Activated T-cell treated with anti-CD3 and anti-CD28 coated beads for 48 hours (primary cell): ENCODE data around the gene NDRG3.
A peak's percentile ranks its signal among the peaks of the same experiment; 100 is the strongest.

Source experiments
- DNase-seq: peaks from one replicate; pipeline ENCODE4 v3.0.0-alpha.2; 2020; ENCODE audit warnings: low read depth

Gene NDRG3

DNA sequence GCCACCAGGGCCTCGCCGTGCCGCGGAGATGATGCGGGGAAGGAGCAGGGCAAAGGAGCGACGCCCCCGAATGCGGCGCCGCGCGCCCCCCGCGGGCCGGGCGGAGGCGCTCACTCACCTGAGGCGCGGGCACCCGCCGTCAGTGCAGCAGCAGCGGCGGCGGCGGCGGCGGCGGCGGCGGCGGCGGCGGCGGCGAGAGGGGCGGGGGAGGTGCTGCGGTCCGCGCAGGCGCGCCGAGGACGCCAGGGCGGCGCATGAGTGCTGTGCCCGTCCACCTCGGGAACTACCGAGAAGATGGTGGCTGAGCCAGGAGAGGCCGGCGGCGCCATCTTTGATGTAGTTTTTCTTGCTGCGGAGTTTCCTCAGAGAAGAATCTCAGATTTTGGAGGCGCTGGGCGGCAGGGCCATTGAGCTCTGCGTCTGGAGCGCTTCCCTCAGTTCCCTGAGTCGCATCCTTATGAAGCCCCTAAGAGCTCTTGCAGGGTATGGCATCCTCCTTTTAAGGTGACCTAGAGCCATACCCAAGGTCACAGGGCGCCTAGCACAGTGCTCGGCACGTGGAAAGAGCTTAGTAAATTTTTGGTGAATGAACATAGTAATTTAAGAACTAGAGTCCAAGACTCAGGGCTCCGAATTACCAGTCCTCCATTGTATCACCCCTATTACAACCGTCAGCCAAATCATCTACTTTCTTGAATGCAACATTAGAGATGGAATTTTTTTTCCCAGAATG lies at the start of gene NDRG3:
TSS of gene NDRG3 (minus strand) at position 164 of the 733 bp plus-strand sequence. CDS start 24,355 bp downstream, outside the sequence.
- peak; percentile 87 for DNase-seq

DNA sequence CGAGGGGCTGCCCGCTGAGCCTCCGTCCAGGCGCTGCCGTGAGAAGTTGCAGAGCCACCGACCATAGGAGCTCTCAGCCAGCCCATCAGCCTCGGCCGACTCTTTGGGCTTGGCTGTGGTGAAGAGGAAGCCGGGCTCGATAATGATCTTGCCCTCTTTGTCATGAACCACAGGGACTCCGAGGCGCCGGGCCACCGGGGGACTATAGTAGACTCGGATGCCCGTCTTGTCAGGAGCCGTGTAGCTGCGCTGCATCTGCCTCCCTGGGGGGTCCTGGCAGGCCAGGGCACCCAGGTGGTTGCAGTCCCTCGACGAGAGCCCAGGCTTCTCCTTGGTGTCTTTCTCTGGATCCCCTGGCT lies 48.2 kb upstream of the NDRG3 start:
- no peak for DNase-seq

GRCh38 chr20:36793294-36794115 lies 47.6 kb upstream of the NDRG3 start:
- DNase-seq = no peak

DNA sequence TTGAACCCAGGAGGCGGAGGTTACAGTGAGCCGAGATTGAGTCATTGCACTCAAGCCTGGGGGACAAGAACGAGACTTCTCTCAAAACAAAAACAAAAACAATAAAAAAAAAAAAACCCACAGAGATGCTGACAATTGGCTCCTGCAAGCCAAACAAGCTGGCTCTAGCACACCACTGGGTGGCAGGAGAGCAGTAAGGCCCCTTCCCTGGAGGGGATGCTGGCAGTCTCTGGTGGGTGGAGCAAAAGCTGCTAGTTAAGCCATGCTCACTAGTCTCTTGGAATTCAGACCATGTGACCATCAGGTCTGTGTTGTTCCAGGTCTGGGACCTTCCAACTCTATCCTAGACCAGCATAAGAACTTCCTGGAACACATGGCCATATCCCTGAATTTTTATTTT lies 46.5 kb upstream of the NDRG3 start:
- no peak for DNase-seq

DNA sequence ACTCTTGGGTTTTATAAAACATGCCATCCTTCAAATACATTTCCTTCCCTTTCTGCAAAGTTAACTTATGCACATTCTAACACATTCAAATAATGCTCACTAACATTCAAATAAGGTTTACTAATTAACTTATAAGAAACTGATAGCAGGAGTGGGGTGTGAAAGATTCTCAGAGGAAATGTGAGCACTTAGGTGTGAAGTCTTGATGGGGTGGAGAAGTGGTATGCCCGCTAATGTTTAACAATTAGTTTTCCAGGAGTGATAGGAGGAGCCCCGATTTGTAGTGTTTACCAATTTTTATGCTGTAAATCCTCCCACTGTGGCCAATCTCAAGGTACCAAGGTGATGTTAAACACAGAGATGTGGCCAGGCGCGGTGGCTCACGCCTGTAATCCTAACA lies 46.0 kb upstream of the NDRG3 start:
- no peak for DNase-seq

GRCh38 chr20:36786663-36787062 lies 40.8 kb upstream of the NDRG3 start:
- DNase-seq = no peak

GRCh38 chr20:36786246-36786645 lies 40.4 kb upstream of the NDRG3 start:
- no peak for DNase-seq

DNA sequence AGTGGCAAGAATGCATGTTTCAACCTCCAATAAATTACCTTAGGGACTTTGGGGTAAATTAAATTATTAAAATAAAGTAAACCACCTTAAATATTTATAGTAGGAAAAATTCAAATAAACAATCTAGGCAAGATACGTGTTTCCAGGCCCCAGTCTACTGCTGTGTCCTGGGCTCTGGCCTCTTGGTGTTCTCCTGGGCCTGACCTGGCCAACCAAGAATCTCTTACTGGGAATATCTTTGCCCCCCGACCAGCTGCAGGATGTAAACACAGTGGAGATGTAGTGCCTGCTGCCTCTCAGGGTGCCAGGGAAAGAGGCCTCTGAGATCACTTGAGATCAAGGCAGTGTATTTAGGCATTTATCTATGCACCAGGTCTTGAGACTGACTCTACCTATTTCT lies 39.4 kb upstream of the NDRG3 start:
- DNase-seq = no peak

GRCh38 chr20:36784900-36785299 lies 39.0 kb upstream of the NDRG3 start:
- DNase-seq = no peak

DNA sequence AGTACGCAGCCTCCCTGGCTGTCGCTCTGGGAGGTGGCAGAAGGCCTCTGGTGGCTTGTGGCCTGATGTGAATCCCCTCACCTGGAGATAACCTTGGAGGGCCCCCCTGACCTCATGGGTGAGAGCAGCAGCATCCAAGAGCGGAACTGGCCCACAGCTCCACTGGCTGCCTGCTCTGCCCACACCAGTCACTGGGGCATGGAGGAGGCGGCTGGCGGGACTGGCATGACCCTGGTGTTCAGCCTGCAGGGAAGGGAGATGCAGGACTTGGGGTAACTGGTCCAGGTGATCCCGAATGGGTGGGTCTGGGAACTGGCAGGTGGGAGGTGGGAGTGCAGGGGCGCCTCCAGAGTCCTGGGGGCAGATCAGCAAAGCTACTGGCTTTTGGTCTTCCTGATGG lies 38.2 kb upstream of the NDRG3 start:
- no peak for DNase-seq

DNA sequence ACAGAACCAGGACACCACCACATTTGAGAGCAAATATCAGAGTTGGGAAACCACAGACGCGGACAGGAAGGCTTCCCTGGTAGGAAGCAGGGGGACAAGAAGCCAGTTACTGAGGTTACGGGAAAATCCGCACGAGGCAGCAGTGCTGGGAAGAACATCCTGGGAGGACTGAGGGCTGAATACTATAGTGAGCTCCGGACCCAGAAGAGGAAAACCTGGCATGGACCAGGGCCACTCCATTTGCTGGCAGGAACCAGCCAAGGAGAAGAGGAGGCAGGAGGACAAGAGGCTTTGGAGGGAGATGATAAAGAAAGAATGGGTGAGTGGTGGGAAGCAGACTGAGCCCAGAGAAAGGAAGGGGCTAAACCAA lies 33.8 kb upstream of the NDRG3 start:
- DNase-seq = no peak

DNA sequence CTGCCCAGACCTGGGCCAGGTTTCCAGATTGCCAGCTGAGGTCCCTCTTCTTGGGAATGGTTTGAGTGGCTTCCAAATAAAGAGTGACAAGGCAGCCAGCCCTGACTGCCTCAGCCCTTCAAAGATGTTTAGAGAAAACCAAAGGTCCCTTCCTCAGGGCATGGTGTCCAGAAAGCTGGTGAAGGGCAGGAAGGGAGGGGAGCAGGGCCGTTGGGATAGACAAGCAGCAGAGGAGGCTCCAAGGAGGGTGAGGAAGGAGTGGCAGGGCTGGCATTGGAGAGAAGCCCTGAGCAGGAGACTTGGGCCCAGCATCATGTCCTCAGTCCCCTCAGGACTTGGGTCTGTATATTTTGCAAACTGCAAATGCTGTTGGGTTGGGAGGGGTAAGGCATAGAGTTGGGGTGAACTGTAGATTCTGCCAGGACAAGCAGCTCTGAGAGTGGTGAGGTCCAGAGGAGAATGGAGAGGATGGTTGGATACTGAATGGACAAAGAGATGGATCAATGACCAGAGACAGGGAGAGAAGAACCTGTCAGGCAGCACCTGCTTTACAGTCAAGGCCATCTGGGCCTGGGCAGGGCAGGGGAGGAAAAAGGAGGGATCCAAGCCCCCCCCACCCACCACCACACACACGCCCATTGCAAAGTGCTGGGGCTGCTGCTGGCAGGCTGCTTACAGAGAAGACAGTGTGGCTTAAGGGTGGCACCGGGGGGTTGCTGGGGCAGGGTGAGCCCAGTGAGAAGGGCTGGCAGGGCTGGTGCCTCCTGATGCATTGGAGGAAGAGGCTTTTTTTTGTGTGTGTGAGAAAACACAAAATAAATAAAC lies 33.2 kb upstream of the NDRG3 start:
- no peak for DNase-seq

DNA sequence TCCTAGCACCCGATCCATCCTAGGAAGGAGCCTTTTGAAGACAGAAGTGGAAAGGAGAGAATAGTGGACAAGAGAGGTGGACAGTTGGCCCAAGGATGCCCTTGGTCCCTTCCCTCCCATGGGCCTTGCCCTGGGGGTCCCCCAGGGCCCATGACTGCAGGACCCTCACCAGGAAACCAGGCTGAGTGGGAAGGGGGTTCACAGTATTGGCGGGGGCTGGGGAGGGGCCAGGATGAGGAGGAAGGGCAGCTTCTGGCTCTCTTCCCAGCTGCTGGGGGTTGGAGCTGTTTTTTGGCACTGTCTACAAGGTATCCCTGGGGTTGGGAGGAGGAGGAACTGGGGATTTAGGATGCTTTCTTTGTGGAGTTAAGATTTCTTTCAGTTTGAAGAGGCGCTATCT lies 31.7 kb upstream of the NDRG3 start:
- no peak for DNase-seq

DNA sequence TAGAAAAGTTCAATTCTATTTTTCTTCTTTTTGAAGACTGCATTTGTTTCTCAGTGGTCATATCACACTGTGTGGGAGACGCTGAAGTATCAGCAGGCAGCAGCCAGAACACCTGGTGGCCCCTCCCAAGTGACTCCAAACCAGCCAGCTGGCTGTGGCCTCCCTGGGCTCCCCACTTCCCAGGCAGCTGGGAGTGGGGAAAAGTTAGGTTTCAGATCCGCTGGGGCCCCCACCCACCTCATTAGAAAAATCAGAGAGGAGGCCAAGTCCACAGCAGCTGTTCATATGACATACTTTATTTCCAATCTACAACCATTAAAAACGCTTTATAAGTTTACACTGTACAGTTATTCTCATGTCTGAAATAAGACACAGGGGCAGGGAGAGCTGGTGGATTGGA lies 31.3 kb upstream of the NDRG3 start:
- no peak for DNase-seq

- no peak for DNase-seq
Observed at GRCh38 chr20:36775826-36776225, 29.9 kb upstream of the NDRG3 start.

GRCh38 chr20:36775196-36775595 lies 29.3 kb upstream of the NDRG3 start:
- DNase-seq = no peak

- peak; percentile 98 for DNase-seq
Observed at GRCh38 chr20:36773597-36774390, 27.9 kb upstream of the NDRG3 start, which contains the start of gene DSN1. TSS of gene DSN1 (minus strand) at chr20:36773763. CDS start at chr20:36771458, 2,305 bp downstream.

DNA sequence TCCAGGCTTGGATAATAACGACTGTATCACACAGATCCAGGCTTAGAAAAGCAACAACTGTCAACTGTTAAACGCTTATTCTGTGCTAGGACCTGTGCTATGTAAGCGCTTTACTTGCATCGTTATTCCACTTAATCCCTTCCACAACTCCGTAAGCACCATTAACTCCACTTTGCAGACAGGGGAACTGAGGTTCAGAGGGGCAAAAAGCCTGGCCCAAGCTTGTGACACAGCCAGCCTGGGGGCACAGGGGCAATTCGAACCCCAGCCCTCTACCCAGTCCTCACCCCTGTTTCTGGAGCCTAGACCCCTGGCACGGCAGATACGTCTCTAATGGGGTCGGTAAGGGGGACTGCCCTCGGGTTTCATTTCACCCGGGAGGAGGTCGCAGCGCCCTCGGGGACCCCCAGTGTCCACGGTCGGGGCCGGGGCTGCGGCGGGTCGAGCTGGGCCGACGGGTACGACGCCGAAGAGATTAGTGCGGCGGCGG lies 27.3 kb upstream of the NDRG3 start:
- DNase-seq = no peak

DNA sequence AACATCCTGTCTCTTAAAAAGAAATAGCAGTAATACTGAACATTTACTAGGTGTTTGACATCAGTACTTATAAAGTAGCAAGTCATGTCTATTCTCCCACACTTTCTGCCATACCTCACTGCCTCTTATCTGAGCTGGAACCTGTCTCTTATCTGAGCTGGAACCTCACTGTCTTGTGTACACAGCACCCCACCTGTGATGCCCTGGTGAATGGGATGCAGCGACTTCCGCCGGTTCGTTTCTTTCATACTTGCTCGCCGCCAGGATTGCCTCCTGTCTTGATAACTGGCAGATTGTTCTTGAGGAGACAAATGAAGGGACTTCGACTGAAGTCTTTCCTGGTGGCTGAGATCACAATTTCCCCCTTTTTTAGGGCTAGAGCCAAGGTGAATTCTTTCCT lies 24.8 kb upstream of the NDRG3 start:
- DNase-seq = no peak

DNA sequence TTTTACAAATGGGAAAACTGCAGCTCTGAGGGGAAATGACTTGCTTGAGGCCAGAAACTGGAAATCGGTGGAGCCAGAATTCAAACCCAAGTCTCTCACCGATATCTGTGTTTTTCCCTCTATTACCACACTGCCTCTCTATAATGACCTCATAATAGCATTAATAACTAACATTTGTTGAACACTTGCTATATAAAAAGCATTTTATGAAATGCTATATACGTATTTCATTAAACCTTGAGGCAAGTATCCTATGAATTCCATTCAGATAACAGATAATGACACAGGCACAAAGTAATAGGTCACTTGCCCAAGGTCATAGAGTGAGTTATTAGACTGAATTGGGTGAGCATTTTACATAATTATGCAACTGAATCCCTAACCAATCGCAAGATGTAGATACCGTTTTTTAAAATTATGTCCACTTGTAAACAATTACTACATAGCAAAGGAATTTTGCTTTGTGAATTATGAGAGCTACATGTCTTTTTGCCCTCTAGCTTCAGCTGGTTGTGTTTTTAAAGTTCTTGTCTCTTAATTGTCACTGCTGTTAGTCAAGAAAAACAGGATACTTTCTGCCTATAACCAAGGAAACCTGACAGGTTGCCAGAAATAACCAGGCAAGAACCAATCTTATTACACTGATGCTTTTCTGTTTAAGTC lies 23.0 kb upstream of the NDRG3 start:
- no peak for DNase-seq

- DNase-seq = no peak
Observed at GRCh38 chr20:36761125-36761524, 15.2 kb upstream of the NDRG3 start.
